Peyer's patch (tissue), 4 donors: ENCODE measurements around the gene HDGFL2.

ENCODE experiments used
- CTCF ChIP-seq, 6 experiments: fragments of 450-650 bp in 4 of 6; fragments of 200-600 bp in 2 of 6; sonication (generic) in 1 of 6; IDR thresholded peaks; one replicate each; pipeline ENCODE4 v1.5.1; 2017 to 2019; ENCODE audit warnings: antibody characterized with exemption in 6 of 6, mild to moderate bottlenecking in 3 of 6, moderate library complexity in 1 of 6
- POLR2A ChIP-seq, 2 donors: fragments of 450-650 bp; IDR thresholded peaks; one replicate each; pipeline ENCODE4 v1.5.1; 2017; ENCODE audit warnings: antibody characterized with exemption in 2 of 2, mild to moderate bottlenecking in 2 of 2, moderate library complexity in 2 of 2

- TF ChIP-seq CTCF (IDR thresholded peaks at IDR 0.05) (no peak), POLR2A (IDR thresholded peaks at IDR 0.05) (no peak)
These were observed 47.6 kb downstream of the HDGFL2 start for GRCh38 chr19:4519521-4520277.
